DMS114 treated with DMSO at 0.1 percent for 48 hours (cell line): Measurements from ENCODE around the gene SOX6.

Source experiments
- DNase-seq: peaks from one replicate; lab custom pipeline; 2025; ENCODE audit not compliant: unreplicated experiment; lab: John Stamatoyannopoulos, UW

SOX6 gene

GRCh38 chr11:16321148-16321547 is 35.2 kb downstream of the SOX6 start:
- no peak for DNase-seq

GRCh38 chr11:16318320-16318719 is 38.0 kb downstream of the SOX6 start:
- no peak for DNase-seq

- no peak for DNase-seq
These were observed 38.6 kb downstream of the SOX6 start for GRCh38 chr11:16317712-16318111.

- DNase-seq: no peak
These were observed 42.5 kb downstream of the SOX6 start for GRCh38 chr11:16313846-16314245.

GRCh38 chr11:16312233-16312765 is 44.0 kb downstream of the SOX6 start:
- no peak for DNase-seq

GRCh38 chr11:16311831-16312230 is 44.5 kb downstream of the SOX6 start:
- no peak for DNase-seq

- DNase-seq: no peak
These were observed 45.4 kb downstream of the SOX6 start for GRCh38 chr11:16310943-16311342.

- DNase-seq: no peak
These were observed 47.1 kb downstream of the SOX6 start for GRCh38 chr11:16309226-16309625.

GRCh38 chr11:16301462-16301861 is 54.9 kb downstream of the SOX6 start:
- no peak for DNase-seq

- DNase-seq: no peak
These were observed 56.2 kb downstream of the SOX6 start for GRCh38 chr11:16299884-16300782.

GRCh38 chr11:16299390-16299789 is 57.0 kb downstream of the SOX6 start:
- no peak for DNase-seq

- no peak for DNase-seq
These were observed 59.0 kb downstream of the SOX6 start for GRCh38 chr11:16297332-16297731.

GRCh38 chr11:16296273-16296672 is 60.1 kb downstream of the SOX6 start:
- no peak for DNase-seq

- DNase-seq: no peak
These were observed 60.8 kb downstream of the SOX6 start for GRCh38 chr11:16295592-16295991.

GRCh38 chr11:16293204-16293681 is 63.1 kb downstream of the SOX6 start:
- no peak for DNase-seq

GRCh38 chr11:16292167-16292859 is 64.0 kb downstream of the SOX6 start:
- DNase-seq: no peak

GRCh38 chr11:16291729-16292128 is 64.6 kb downstream of the SOX6 start:
- no peak for DNase-seq

GRCh38 chr11:16289541-16289940 is 66.8 kb downstream of the SOX6 start:
- DNase-seq: no peak

GRCh38 chr11:16287630-16288280 is 68.6 kb downstream of the SOX6 start:
- no peak for DNase-seq

- no peak for DNase-seq
These were observed 70.3 kb downstream of the SOX6 start for GRCh38 chr11:16286095-16286494.

- DNase-seq: no peak
These were observed 76.1 kb downstream of the SOX6 start for GRCh38 chr11:16280256-16280682.
